Measurements from ENCODE around the gene SYNE2.

DNA sequence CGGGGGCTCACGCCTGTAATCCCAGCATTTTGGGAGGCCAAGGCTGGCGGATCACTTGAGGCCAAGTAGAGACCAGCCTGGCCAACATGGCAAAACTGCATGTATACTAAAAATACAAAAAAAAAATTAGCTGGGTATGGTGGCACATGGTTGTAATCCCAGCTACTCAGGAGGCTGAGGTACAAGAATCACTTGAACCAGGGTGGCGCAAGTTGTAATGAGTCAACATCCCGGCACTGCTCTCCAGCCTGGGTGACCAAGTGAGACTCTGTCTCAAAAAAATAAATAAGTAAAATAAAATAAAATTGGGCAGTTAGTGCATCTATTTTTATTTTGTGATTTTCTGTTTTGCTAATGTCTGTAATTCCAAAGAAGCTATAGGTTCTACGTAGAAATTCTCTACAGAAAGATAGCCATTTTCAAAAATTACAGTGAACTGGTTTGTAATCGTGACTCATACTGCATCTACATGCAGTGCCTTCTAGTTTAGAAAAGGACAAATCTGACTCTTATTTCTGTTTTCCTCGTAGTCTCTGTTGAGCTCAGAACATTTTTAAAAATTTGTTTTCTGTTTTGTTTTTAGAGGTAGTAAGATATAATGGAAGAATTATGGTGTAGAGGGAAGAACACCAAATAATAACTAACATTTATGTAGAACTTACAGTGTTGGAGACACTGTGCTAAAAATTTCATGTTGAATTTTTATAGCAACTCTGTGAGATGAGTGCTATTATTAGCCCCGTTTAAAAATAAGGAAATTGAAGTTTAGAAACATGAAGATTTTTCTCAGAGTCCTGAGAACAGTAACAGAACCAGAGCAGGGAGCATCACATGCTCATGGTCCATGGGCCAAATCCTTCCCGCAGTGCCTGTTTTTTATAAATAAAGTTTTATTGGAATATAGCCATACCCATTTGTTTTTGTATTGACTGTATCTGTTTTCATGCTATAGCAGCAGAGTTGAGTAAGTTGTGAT lies 201.2 kb downstream of the SYNE2 start:
- TF ChIP-seq, protein P1, sequence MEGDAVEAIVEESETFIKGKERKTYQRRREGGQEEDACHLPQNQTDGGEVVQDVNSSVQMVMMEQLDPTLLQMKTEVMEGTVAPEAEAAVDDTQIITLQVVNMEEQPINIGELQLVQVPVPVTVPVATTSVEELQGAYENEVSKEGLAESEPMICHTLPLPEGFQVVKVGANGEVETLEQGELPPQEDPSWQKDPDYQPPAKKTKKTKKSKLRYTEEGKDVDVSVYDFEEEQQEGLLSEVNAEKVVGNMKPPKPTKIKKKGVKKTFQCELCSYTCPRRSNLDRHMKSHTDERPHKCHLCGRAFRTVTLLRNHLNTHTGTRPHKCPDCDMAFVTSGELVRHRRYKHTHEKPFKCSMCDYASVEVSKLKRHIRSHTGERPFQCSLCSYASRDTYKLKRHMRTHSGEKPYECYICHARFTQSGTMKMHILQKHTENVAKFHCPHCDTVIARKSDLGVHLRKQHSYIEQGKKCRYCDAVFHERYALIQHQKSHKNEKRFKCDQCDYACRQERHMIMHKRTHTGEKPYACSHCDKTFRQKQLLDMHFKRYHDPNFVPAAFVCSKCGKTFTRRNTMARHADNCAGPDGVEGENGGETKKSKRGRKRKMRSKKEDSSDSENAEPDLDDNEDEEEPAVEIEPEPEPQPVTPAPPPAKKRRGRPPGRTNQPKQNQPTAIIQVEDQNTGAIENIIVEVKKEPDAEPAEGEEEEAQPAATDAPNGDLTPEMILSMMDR (IDR thresholded peaks at IDR 0.05; ENCODE audit: low read depth, low read length): no peak
- no peak for TF ChIP-seq MAX (IDR thresholded peaks at IDR 0.05; ENCODE audit: low read depth, low read length)

Measured in NB4 (cell line).